ENCODE data around the gene TBC1D8B. TPM values are rescaled to one million over a fixed set of nuclear protein-coding genes. Genes with fewer than 3 reads are reported as not detected.

TBC1D8B gene
- total and polyA plus RNA-seq, 2 of the 13 experiments (the other 11 are each of a cell fraction or from before 2014, with no cell fraction given): 6.2 to 7.2 TPM

DNA sequence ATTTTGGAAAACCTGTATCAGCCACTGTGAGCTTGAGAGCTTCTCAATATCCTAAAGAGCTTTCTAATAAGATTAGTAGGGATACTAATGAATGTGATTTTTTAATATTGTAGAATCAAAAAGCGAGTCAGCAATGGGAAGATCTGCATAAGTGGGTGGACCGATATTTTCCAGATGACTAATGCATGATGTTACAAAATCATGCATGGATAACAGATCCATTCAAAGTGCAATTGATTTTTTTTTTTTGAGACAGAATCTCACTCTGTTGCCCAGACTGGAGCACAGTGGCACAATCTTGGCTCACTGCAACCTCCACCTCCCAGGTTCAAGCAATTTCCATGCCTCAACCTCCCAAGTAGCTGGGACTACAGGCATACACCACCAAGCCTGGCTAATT, 110.4 kb downstream of the TBC1D8B start:
- WGBS (ENCODE audit: low lambda C conversion rate): 83% methylated on average over 2 of the region's 2 CpGs
- ChIA-PET CTCF (ENCODE audit: low intra/inter-chr PET ratio, low total read pairs) (no interaction called here), POLR2A (no interaction called here)
- Histone ChIP-seq H3K79me2 (ENCODE audit: insufficient read depth, low read length) (no peaks in the 10 kb centered on the region), H3K36me3 (replicated peaks in 1 of 2; ENCODE audit: control insufficient read depth in 1 of 2, insufficient read depth in 2 of 2, low read length in 2 of 2) (no peaks in the 10 kb centered on the region), H3K9me3 (ENCODE audit: low read length) (no peaks in the 10 kb centered on the region), H3K4me1 (ENCODE audit: insufficient read depth, low read length) (no peaks in the 10 kb centered on the region), H3K9ac (ENCODE audit: insufficient read depth, low read depth, low read length) (no peak overlapping the region), H3K27me3 (ENCODE audit: control insufficient read depth in 1 of 2, insufficient read depth in 2 of 2, low read length in 2 of 2) (no peaks in the 10 kb centered on the region), H3K4me2 (ENCODE audit: low read depth, low read length) (no peak overlapping the region), H2AFZ (ENCODE audit: low read length) (no peak overlapping the region), H3K4me3 (replicated peaks in 1 of 3; ENCODE audit: insufficient read depth in 1 of 3, low read depth in 2 of 3, low read length in 3 of 3) (no peak overlapping the region), H4K20me1 (ENCODE audit: insufficient read depth, low read length) (no peaks in the 10 kb centered on the region), H3K27ac (ENCODE audit: extremely low read length, insufficient read depth, low read length) (no peak overlapping the region)
- BruUV-seq (replicated peaks): no TSS peak
- DNase-seq (ENCODE audit: low spot score) (no peak), FAIRE-seq (no peak), ATAC-seq (no peak)
- TF ChIP-seq ZNF230 (CRISPR knock-in tag; IDR thresholded peaks at IDR 0.05): no peak
- TF ChIP-seq ZNF598 (CRISPR knock-in tag; IDR thresholded peaks at IDR 0.05; ENCODE audit: borderline replicate concordance): no peak
- no peak for TF ChIP-seq ZMYM3 (CRISPR knock-in tag; IDR thresholded peaks at IDR 0.05)
- TF ChIP-seq, protein P1, sequence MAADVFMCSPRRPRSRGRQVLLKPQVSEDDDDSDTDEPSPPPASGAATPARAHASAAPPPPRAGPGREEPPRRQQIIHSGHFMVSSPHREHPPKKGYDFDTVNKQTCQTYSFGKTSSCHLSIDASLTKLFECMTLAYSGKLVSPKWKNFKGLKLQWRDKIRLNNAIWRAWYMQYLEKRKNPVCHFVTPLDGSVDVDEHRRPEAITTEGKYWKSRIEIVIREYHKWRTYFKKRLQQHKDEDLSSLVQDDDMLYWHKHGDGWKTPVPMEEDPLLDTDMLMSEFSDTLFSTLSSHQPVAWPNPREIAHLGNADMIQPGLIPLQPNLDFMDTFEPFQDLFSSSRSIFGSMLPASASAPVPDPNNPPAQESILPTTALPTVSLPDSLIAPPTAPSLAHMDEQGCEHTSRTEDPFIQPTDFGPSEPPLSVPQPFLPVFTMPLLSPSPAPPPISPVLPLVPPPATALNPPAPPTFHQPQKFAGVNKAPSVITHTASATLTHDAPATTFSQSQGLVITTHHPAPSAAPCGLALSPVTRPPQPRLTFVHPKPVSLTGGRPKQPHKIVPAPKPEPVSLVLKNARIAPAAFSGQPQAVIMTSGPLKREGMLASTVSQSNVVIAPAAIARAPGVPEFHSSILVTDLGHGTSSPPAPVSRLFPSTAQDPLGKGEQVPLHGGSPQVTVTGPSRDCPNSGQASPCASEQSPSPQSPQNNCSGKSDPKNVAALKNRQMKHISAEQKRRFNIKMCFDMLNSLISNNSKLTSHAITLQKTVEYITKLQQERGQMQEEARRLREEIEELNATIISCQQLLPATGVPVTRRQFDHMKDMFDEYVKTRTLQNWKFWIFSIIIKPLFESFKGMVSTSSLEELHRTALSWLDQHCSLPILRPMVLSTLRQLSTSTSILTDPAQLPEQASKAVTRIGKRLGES (CRISPR knock-in tag; IDR thresholded peaks at IDR 0.05; ENCODE audit: borderline replicate concordance): no peak
- no peak for TF ChIP-seq SALL2 (CRISPR knock-in tag; IDR thresholded peaks at IDR 0.05)
- TF ChIP-seq HNRNPH1 (optimal IDR thresholded peaks at IDR 0.05; ENCODE audit: low read depth, low read length): no peak
- TF ChIP-seq MIXL1 (CRISPR knock-in tag; IDR thresholded peaks at IDR 0.05): no peak
- intact Hi-C loops (cut with micrococcal nuclease; ENCODE audit: unreplicated experiment) (no loop called here), in situ Hi-C loops (cut with HindIII; ENCODE audit: extremely low pct_ligation_motif_present, low pct_unique_long_range_greater_than_20kb) (no loop called here)

Measured in HepG2 (cell line).